ENCODE measurements around the gene TRPC1. TPM values are rescaled to one million over a fixed set of nuclear protein-coding genes. Genes with fewer than 3 reads are reported as not detected.

Gene TRPC1
- total RNA-seq, 4 donors from 2014 or later, result 0.75 to 11.7 (median 4.6) TPM

GRCh38 chr3:142723665-142723967 lies 218 bp upstream of the TRPC1 start:
- DNase-seq, result peak; percentile 72
- Histone ChIP-seq H3K27ac (peak overlapping the region; percentile 86 to 88 (median 87)), H3K4me1 (peaks cover 0 to 17% (median 9%) of the 10 kb centered on the region in 4 donors), H3K4me3 (peak overlapping the region; percentile 33 to 87 (median 77)), H3K27me3 (peaks cover 28% of the 10 kb centered on the region), H3K9me3 (no peaks in the 10 kb centered on the region), H3K36me3 (no peaks in the 10 kb centered on the region)
- no peak for TF ChIP-seq CTCF (IDR thresholded peaks at IDR 0.05)
- no peak for TF ChIP-seq POLR2A (IDR thresholded peaks at IDR 0.05)
- no peak for TF ChIP-seq EP300 (IDR thresholded peaks at IDR 0.05; ENCODE audit: low read depth)
- TF ChIP-seq POLR2AphosphoS5 (IDR thresholded peaks at IDR 0.05), result no peak
- intact Hi-C loops (cut with DNase I; ENCODE audit: low total_unique reads) (no loop called here), in situ Hi-C loops (cut with MboI; ENCODE audit: low pct_ligation_motif_present in 1 of 4, low pct_unique_long_range_greater_than_20kb in 1 of 4, low sequenced_read_pairs in 3 of 4) (no loop called here)
- WGBS, 2 donors (ENCODE audit: low coverage in 1 of 2), result 0 to 6% methylated on average over 3 to 10 of the region's 10 CpGs

GRCh38 chr3:142724682-142725356 lies 985 bp downstream of the TRPC1 start:
- intact Hi-C loops (cut with DNase I; ENCODE audit: low total_unique reads), result no loop called here
- no peak for TF ChIP-seq POLR2A (IDR thresholded peaks at IDR 0.05)
- no peak for TF ChIP-seq CTCF (IDR thresholded peaks at IDR 0.05)
- no peak for TF ChIP-seq EP300 (IDR thresholded peaks at IDR 0.05; ENCODE audit: low read depth)
- TF ChIP-seq POLR2AphosphoS5 (IDR thresholded peaks at IDR 0.05), result no peak
- H3K4me1 ChIP-seq, result peaks cover 0 to 17% (median 9%) of the 10 kb centered on the region in 4 donors
- peak overlapping the region; percentile 86 to 88 (median 87) for H3K27ac ChIP-seq
- H3K27me3 ChIP-seq, result peaks cover 28% of the 10 kb centered on the region
- in situ Hi-C loops (cut with MboI; ENCODE audit: low pct_ligation_motif_present in 1 of 4, low pct_unique_long_range_greater_than_20kb in 1 of 4, low sequenced_read_pairs in 3 of 4), result no loop called here
- 8 to 24% methylated on average over 2 to 35 of the region's 35 CpGs for WGBS, 2 donors (ENCODE audit: low coverage in 1 of 2)
- peak; percentile 15 for DNase-seq
- H3K4me3 ChIP-seq, result peak overlapping the region; percentile 33 to 87 (median 77)
- H3K36me3 ChIP-seq, result no peaks in the 10 kb centered on the region
- H3K9me3 ChIP-seq, result no peaks in the 10 kb centered on the region

GRCh38 chr3:142725357-142725739 lies 1.5 kb downstream of the TRPC1 start:
- TF ChIP-seq CTCF (IDR thresholded peaks at IDR 0.05) (no peak), EP300 (IDR thresholded peaks at IDR 0.05; ENCODE audit: low read depth) (no peak), POLR2A (IDR thresholded peaks at IDR 0.05) (no peak), POLR2AphosphoS5 (IDR thresholded peaks at IDR 0.05) (no peak)
- peaks cover 0 to 17% (median 9%) of the 10 kb centered on the region in 4 donors for H3K4me1 ChIP-seq
- intact Hi-C loops (cut with DNase I; ENCODE audit: low total_unique reads) (no loop called here), in situ Hi-C loops (cut with MboI; ENCODE audit: low pct_ligation_motif_present in 1 of 4, low pct_unique_long_range_greater_than_20kb in 1 of 4, low sequenced_read_pairs in 3 of 4) (no loop called here)
- no peak for DNase-seq
- peak overlapping the region in 2 of 4 donors; percentile 79 to 87 for H3K4me3 ChIP-seq
- peak overlapping the region in 2 of 4 donors; percentile 86 to 88 for H3K27ac ChIP-seq
- 46 to 61% methylated on average over 5 of the region's 5 CpGs for WGBS, 2 donors (ENCODE audit: low coverage in 1 of 2)
- no peaks in the 10 kb centered on the region for H3K9me3 ChIP-seq
- peaks cover 28% of the 10 kb centered on the region for H3K27me3 ChIP-seq
- H3K36me3 ChIP-seq, result no peaks in the 10 kb centered on the region

GRCh38 chr3:142726017-142726416 lies 2.2 kb downstream of the TRPC1 start:
- no peak for DNase-seq
- H3K27me3 ChIP-seq, result peaks cover 28% of the 10 kb centered on the region
- intact Hi-C loops (cut with DNase I; ENCODE audit: low total_unique reads) (no loop called here), in situ Hi-C loops (cut with MboI; ENCODE audit: low pct_ligation_motif_present in 1 of 4, low pct_unique_long_range_greater_than_20kb in 1 of 4, low sequenced_read_pairs in 3 of 4) (no loop called here)
- H3K36me3 ChIP-seq, result no peaks in the 10 kb centered on the region
- TF ChIP-seq EP300 (IDR thresholded peaks at IDR 0.05; ENCODE audit: low read depth) (no peak), POLR2A (IDR thresholded peaks at IDR 0.05) (no peak), POLR2AphosphoS5 (IDR thresholded peaks at IDR 0.05) (no peak), CTCF (IDR thresholded peaks at IDR 0.05) (no peak)
- H3K4me3 ChIP-seq, result no peak overlapping the region
- H3K4me1 ChIP-seq, result peaks cover 0 to 17% (median 9%) of the 10 kb centered on the region in 4 donors
- no peaks in the 10 kb centered on the region for H3K9me3 ChIP-seq
- no peak overlapping the region for H3K27ac ChIP-seq
- 49 to 58% methylated on average over 1 of the region's 1 CpG for WGBS, 2 donors (ENCODE audit: low coverage in 1 of 2)
